Gastrocnemius medialis (tissue), 4 donors: ENCODE data around the gene PSRC1. TPM values are rescaled to one million over a fixed set of nuclear protein-coding genes. Genes with fewer than 3 reads are reported as not detected.
A peak's percentile ranks its signal among the peaks of the same experiment; 100 is the strongest.
"Not testable (repeated sequence)": the region's sequence is repeated elsewhere in the genome, so short reads cannot be mapped to it uniquely, and the experiment has no call there.

Experiments
- ATAC-seq, 2 donors: fragments of 150-250 bp; one replicate each; pipeline ENCODE4 v1.9.1; 2016
- DNase-seq, 2 donors: peaks; one replicate each; pipeline ENCODE4 v3.0.0-alpha.2; 2019
- H3K27ac ChIP-seq, 4 donors: fragments of 200-600 bp; sonication (generic); 1 replicate in 1 of 4; 2 replicates in 3 of 4; pipeline ENCODE4 v1.5.1; 2016 to 2018; ENCODE audit warnings: mild to moderate bottlenecking in 2 of 4, moderate library complexity in 1 of 4
- H3K27me3 ChIP-seq, 3 donors: fragments of 200-600 bp; sonication (generic) in 2 of 3; 1 replicate in 1 of 3; 2 replicates in 2 of 3; pipeline versions ENCODE4 v1.5.1 to v1.6.0; 2016 to 2019; ENCODE audit warnings: mild to moderate bottlenecking in 1 of 3, moderate library complexity in 1 of 3
- H3K36me3 ChIP-seq, 2 donors: fragments of 200-600 bp; sonication (generic) in 1 of 2; one replicate each; pipeline ENCODE4 v1.5.1; 2017 to 2018
- H3K4me1 ChIP-seq, 2 donors: fragments of 200-600 bp; sonication (generic) in 1 of 2; one replicate each; pipeline ENCODE4 v1.5.1; 2016 to 2017; ENCODE audit warnings: mild to moderate bottlenecking in 2 of 2
- H3K4me3 ChIP-seq, 4 donors: fragments of 200-600 bp; sonication (generic) in 3 of 4; 1 replicate in 1 of 4; 2 replicates in 3 of 4; pipeline ENCODE4 v1.5.1; 2016 to 2019; ENCODE audit warnings: mild to moderate bottlenecking in 2 of 4
- H3K9me3 ChIP-seq, 3 donors: fragments of 200-600 bp; sonication (generic) in 2 of 3; 1 replicate in 1 of 3; 2 replicates in 2 of 3; pipeline ENCODE4 v1.5.1; 2016 to 2019
- CTCF ChIP-seq, 5 experiments: fragments of 450-650 bp in 3 of 5; fragments of 200-600 bp in 2 of 5; sonication (generic) in 2 of 5; IDR thresholded peaks in 4 of 5; conservative IDR thresholded peaks in 1 of 5; 1 replicate in 4 of 5; 2 replicates in 1 of 5; pipeline ENCODE4 v1.5.1; 2016 to 2019; ENCODE audit warnings: antibody characterized with exemption in 5 of 5, mild to moderate bottlenecking in 3 of 5, moderate library complexity in 3 of 5
- POLR2A ChIP-seq, 2 donors: fragments of 450-650 bp; IDR thresholded peaks; one replicate each; pipeline ENCODE4 v1.6.1; 2017; ENCODE audit warnings: antibody characterized with exemption in 2 of 2, mild to moderate bottlenecking in 2 of 2, moderate library complexity in 2 of 2
- in situ Hi-C, 4 donors: fragments of 200-750 bp; cut with MboI; loops; one replicate each; pipeline versions ENCODE4 v1.15.0 to v1.8.0; 2017; ENCODE audit warnings: low sequenced_read_pairs in 4 of 4
- intact Hi-C: fragments of 100-400 bp; cut with DNase I; formaldehyde crosslinking; loops from one replicate; pipeline ENCODE4 v1.15.1; 2023; ENCODE audit warnings: low total_unique reads
- total RNA-seq, 4 donors: library from RNA; depleted of rRNA; stranded (reverse); fragments of >200 nt; gene quantifications; one replicate each; pipeline versions ENCODE4 v1.1.0 to v1.2.3, GENCODE V29; 2016

PSRC1 gene
- total RNA-seq, 4 donors from 2014 or later: 0.19 to 2.3 (median 0.84) TPM; not detected in 1

GRCh38 chr1:109312246-109312645 lies 29.3 kb upstream of the PSRC1 start:
- DNase-seq (no peak), ATAC-seq (no peak)
- Histone ChIP-seq H3K27me3 (no peaks in the 10 kb centered on the region), H3K27ac (no peak overlapping the region), H3K4me3 (no peak overlapping the region), H3K4me1 (peaks cover 16 to 31% of the 10 kb centered on the region in 2 donors), H3K36me3 (peaks cover 0 to 83% of the 10 kb centered on the region in 2 donors), H3K9me3 (no peaks in the 10 kb centered on the region)
- intact Hi-C loops (no loop called here), in situ Hi-C loops (no loop called here)
- TF ChIP-seq CTCF (IDR thresholded peaks at IDR 0.05 in 4 of 5, conservative IDR thresholded peaks at IDR 0.05 in 1 of 5) (no peak), POLR2A (IDR thresholded peaks at IDR 0.05) (no peak)

GRCh38 chr1:109309347-109309746 lies 26.4 kb upstream of the PSRC1 start:
- no peaks in the 10 kb centered on the region for H3K27me3 ChIP-seq
- no peak for TF ChIP-seq CTCF (IDR thresholded peaks at IDR 0.05 in 4 of 5, conservative IDR thresholded peaks at IDR 0.05 in 1 of 5)
- TF ChIP-seq POLR2A (IDR thresholded peaks at IDR 0.05): no peak
- H3K4me3 ChIP-seq: no peak overlapping the region
- peaks cover 28 to 59% of the 10 kb centered on the region in 2 donors for H3K4me1 ChIP-seq
- DNase-seq (no peak), ATAC-seq (no peak)
- H3K9me3 ChIP-seq: no peaks in the 10 kb centered on the region
- no peak overlapping the region for H3K27ac ChIP-seq
- in situ Hi-C loops: no loop called here
- intact Hi-C loops: no loop called here
- H3K36me3 ChIP-seq: peaks cover 0 to 55% of the 10 kb centered on the region in 2 donors

GRCh38 chr1:109307274-109308021 lies 24.5 kb upstream of the PSRC1 start:
- intact Hi-C loops: no loop called here

GRCh38 chr1:109306832-109307273 lies 23.9 kb upstream of the PSRC1 start, which contains the start of gene MYBPHL:
TSS of gene MYBPHL (minus strand) at chr1:109307011. CDS start at chr1:109306991, 20 bp downstream.
- intact Hi-C loops (no loop called here), in situ Hi-C loops (no loop called here)
- Histone ChIP-seq H3K4me1 (peaks cover 20 to 49% of the 10 kb centered on the region in 2 donors), H3K27me3 (no peaks in the 10 kb centered on the region), H3K36me3 (peaks cover 0 to 30% of the 10 kb centered on the region in 2 donors), H3K27ac (peak within 1 kb of the TSS in 3 of 4 donors; percentile 52 to 74 (median 58)), H3K4me3 (no peak within 1 kb of the TSS), H3K9me3 (no peaks in the 10 kb centered on the region)
- DNase-seq (no peak), ATAC-seq (no peak)
- TF ChIP-seq CTCF (IDR thresholded peaks at IDR 0.05 in 4 of 5, conservative IDR thresholded peaks at IDR 0.05 in 1 of 5) (no peak), POLR2A (IDR thresholded peaks at IDR 0.05) (no peak)

More at GRCh38 chr1:109307274-109308021, 24.5 kb upstream of the PSRC1 start:
- H3K9me3 ChIP-seq: no peaks in the 10 kb centered on the region
- H3K4me1 ChIP-seq: peaks cover 20 to 49% of the 10 kb centered on the region in 2 donors
- peak overlapping the region in 3 of 4 donors; percentile 52 to 74 (median 58) for H3K27ac ChIP-seq
- in situ Hi-C loops: no loop called here
- H3K27me3 ChIP-seq: no peaks in the 10 kb centered on the region
- peaks cover 0 to 36% of the 10 kb centered on the region in 2 donors for H3K36me3 ChIP-seq
- no peak overlapping the region for H3K4me3 ChIP-seq
- ATAC-seq: peak; percentile 24 to 49
- TF ChIP-seq POLR2A (IDR thresholded peaks at IDR 0.05) (no peak), CTCF (IDR thresholded peaks at IDR 0.05 in 4 of 5, conservative IDR thresholded peaks at IDR 0.05 in 1 of 5) (no peak)
- peak; percentile 49 to 59 for DNase-seq

- Histone ChIP-seq H3K4me1 (peaks cover 20 to 49% of the 10 kb centered on the region in 2 donors), H3K36me3 (peaks cover 0 to 21% of the 10 kb centered on the region in 2 donors), H3K27ac (peak overlapping the region in 3 of 4 donors; percentile 8 to 74 (median 47))
- intact Hi-C loops, in situ Hi-C loops, DNase-seq, H3K27me3 ChIP-seq, H3K9me3 ChIP-seq, H3K4me3 ChIP-seq, ATAC-seq: not testable (repeated sequence)
These were observed 23.0 kb upstream of the PSRC1 start for GRCh38 chr1:109305991-109306390.
